Kidney (tissue), 14 donors: ENCODE data around the gene GRID1. TPM values are rescaled to one million over a fixed set of nuclear protein-coding genes. Genes with fewer than 3 reads are reported as not detected.

Experiments
- DNase-seq, 5 donors: peaks; one replicate each; pipeline ENCODE4 v3.0.0-alpha.2; 2013 to 2020
- FAIRE-seq: peaks from 2 replicates; lab custom pipeline; 2012; peaks lifted over from hg19 to GRCh38; lab: Jason Lieb, UNC
- H3K27ac ChIP-seq, 2 donors: one replicate each; pipeline ENCODE4 v1.7.0; 2013; ENCODE audit warnings: low read depth in 2 of 2, low read length in 2 of 2, inconsistent platforms in 1 of 2
- H3K27me3 ChIP-seq: one replicate; pipeline ENCODE4 v1.7.1; 2013; ENCODE audit warnings: low read length, inconsistent platforms; ENCODE audit not compliant: control insufficient read depth, insufficient read depth
- H3K36me3 ChIP-seq, 3 donors: one replicate each; pipeline versions ENCODE4 v1.7.0 to v1.7.1; 2013; ENCODE audit warnings: low read length in 3 of 3, control low read depth in 1 of 3, inconsistent platforms in 1 of 3; ENCODE audit not compliant: insufficient read depth in 3 of 3, control insufficient read depth in 2 of 3
- H3K4me1 ChIP-seq, 3 donors: one replicate each; pipeline versions ENCODE4 v1.7.0 to v1.7.1; 2013; ENCODE audit warnings: low read length in 3 of 3, inconsistent platforms in 1 of 3, low read depth in 1 of 3; ENCODE audit not compliant: control insufficient read depth in 2 of 3, insufficient read depth in 2 of 3
- H3K4me3 ChIP-seq, 3 donors: one replicate each; pipeline versions ENCODE4 v1.7.0 to v1.8.1; 2013; ENCODE audit warnings: low read length in 3 of 3, control low read depth in 1 of 3, inconsistent platforms in 1 of 3
- H3K9ac ChIP-seq, 3 donors: one replicate each; pipeline versions ENCODE4 v1.7.0 to v1.7.1; 2013; ENCODE audit warnings: low read length in 3 of 3, control low read depth in 1 of 3, inconsistent platforms in 1 of 3
- H3K9me3 ChIP-seq, 3 donors: one replicate each; pipeline versions ENCODE4 v1.7.0 to v1.7.1; 2013; ENCODE audit warnings: low read length in 3 of 3, control low read depth in 1 of 3, inconsistent platforms in 1 of 3; ENCODE audit not compliant: control insufficient read depth in 2 of 3, insufficient read depth in 1 of 3
- intact Hi-C: fragments of 100-400 bp; cut with DNase I; formaldehyde crosslinking; loops from one replicate; pipeline ENCODE4 v1.11.1; 2022
- polyA plus RNA-seq: library from polyadenylated mRNA; stranded (reverse); fragments of 350-450 nt; fragmentation: Illumina TruSeq; extraction: RNeasy Lipid Tissue Mini Kit (QIAGEN cat#74804); gene quantifications from one replicate; pipeline ENCODE4 v1.2.3, GENCODE V29; 2014; ENCODE audit warnings: low read depth, low replicate concordance; ENCODE audit not compliant: insufficient read depth
- total RNA-seq: library from RNA; stranded (reverse); fragmentation: NEBNext Ultra II Directional; extraction: Animal tissue kit (Norgen Biotek cat#: 25700); gene quantifications from one replicate; pipeline ENCODE4 v1.2.1, GENCODE V29; 2021
- TF ChIP-seq, protein P1 (sequence below): IDR thresholded peaks from 3 replicates; pipeline ENCODE4 v1.5.1; 2012; ENCODE audit warnings: mild to moderate bottlenecking, moderate library complexity, borderline replicate concordance; ENCODE audit not compliant: insufficient read depth; ENCODE audit errors: extremely low read depth
- donor health status: control.
- donor health status: control.
- donor health status: control.
- donor health status: control.
- donor health status: control.
- donor health status: DM: yes; HTN: yes; CAD: no.
- donor health status: Normal renal cell carcinoma (clear cell type).

The GRID1 gene
- total and polyA plus RNA-seq, 2 donors from 2014 or later: 0.37 to 1.4 TPM

DNA sequence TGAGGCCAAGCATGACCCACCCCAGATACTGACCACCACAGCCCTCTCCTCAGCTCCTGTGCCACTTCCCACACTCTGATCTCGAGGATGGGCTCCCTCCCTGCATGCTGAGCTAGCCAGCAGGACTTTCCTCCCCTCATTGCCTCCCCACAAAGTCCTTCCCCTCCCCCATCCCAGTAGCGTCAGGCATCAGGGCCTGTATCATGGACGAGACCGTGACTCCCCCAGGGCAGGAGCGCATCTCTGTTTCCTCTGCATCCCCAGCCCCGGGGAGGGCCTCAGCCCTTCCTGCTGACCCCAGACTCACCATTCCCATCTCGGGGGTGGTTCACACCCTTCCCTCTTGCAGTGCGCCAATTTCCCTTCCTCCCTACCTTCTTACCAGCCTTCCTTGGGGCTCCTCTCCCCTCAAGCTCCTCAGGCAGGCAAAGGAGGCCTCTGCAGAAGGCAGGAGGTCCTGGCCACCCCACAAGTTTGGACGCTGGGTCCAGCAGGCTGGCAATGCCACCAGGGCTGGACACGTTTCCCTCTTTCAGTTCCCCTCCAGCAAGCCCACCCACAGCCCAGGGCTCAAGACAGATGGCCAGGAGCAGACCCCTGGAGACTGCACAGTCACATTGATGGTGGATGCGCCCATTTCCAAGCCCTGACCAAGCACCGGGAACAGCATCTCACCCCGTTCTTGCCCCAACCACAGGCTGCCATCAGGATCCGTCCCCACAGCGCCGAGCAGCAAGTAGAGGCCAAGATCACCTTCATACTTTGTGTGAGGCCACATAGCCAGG is 36.5 kb downstream of the GRID1 start:
- H3K27ac ChIP-seq: no peak overlapping the region
- no peaks in the 10 kb centered on the region for H3K27me3 ChIP-seq
- intact Hi-C loops: no loop called here
- TF ChIP-seq, protein P1, sequence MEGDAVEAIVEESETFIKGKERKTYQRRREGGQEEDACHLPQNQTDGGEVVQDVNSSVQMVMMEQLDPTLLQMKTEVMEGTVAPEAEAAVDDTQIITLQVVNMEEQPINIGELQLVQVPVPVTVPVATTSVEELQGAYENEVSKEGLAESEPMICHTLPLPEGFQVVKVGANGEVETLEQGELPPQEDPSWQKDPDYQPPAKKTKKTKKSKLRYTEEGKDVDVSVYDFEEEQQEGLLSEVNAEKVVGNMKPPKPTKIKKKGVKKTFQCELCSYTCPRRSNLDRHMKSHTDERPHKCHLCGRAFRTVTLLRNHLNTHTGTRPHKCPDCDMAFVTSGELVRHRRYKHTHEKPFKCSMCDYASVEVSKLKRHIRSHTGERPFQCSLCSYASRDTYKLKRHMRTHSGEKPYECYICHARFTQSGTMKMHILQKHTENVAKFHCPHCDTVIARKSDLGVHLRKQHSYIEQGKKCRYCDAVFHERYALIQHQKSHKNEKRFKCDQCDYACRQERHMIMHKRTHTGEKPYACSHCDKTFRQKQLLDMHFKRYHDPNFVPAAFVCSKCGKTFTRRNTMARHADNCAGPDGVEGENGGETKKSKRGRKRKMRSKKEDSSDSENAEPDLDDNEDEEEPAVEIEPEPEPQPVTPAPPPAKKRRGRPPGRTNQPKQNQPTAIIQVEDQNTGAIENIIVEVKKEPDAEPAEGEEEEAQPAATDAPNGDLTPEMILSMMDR: no peak
- H3K4me1 ChIP-seq: no peaks in the 10 kb centered on the region
- no peaks in the 10 kb centered on the region for H3K36me3 ChIP-seq
- DNase-seq: peak in 1 of 5 donors; percentile 49
- no peak overlapping the region for H3K4me3 ChIP-seq
- no peaks in the 10 kb centered on the region for H3K9me3 ChIP-seq
- H3K9ac ChIP-seq: no peak overlapping the region
- FAIRE-seq: no peak

DNA sequence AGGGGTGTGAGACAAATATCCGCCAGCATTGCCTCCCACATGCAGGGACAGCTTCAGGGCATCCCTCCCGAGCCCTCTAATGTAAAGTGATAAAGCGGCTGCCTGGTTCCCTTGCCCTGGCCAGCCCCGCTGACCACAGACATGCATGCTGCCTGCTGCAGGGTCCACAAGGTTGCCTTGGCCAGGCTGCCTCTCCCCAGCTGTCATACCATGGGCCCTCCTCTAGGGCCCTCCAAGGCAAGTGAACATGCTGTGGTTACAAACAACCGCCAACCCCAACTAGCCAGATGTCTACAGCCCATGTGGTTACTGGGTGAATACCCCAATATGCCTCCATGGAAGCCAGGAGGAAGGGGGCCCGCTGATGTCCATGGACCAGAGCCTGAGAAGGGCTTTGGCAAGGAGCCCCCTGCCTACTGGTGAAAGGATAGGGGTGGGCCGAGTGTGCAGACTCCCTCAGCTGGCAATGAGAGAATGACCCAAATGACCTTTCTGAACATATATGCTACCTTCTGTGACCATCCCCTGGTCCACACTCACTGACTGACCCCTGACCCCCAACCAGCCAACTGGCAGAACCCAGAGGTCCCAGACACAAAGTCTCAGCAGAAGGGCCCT is 37.4 kb downstream of the GRID1 start:
- TF ChIP-seq, protein P1: no peak
- H3K9ac ChIP-seq: no peak overlapping the region
- FAIRE-seq: no peak
- intact Hi-C loops: no loop called here
- no peak overlapping the region for H3K27ac ChIP-seq
- no peaks in the 10 kb centered on the region for H3K9me3 ChIP-seq
- no peak overlapping the region for H3K4me3 ChIP-seq
- no peaks in the 10 kb centered on the region for H3K27me3 ChIP-seq
- no peaks in the 10 kb centered on the region for H3K4me1 ChIP-seq
- DNase-seq: peak in 1 of 5 donors; percentile 45
- no peaks in the 10 kb centered on the region for H3K36me3 ChIP-seq

DNA sequence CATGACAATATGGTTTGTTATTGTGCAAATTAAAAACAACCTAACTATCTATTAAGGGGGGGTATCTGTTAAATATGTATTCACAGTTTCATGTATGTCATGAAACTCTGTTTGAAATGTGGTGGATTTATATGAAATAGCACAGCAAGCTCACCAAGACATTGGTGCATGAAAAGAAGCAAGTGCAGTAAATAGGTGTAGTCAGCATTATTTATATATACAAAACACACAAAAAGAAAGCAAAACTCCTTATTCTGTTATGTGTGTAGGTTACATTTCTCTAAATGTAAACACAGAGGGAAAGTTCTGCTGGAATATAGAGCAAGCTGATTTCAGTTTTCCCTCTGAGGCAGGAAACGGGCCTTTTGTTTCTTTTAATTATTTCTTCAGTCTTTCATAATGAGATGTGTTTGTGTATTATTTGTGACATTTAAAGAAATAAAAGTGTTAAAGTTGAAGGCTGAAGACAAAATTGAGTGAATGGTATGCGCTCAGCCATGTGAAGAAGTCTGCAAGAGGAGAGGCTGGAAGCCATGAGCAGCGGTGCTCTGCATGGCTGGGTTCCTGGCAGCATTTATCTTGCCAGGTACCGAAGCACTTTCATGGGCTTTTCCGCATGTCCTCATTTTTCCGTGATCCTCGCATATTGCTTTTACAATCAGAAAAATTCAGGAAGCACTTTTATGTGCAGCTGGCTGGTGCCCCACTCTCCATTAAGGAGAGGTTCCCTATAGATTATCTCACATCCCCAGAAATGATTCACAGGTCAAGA is 38.5 kb downstream of the GRID1 start:
- Histone ChIP-seq H3K4me3 (no peak overlapping the region), H3K27ac (no peak overlapping the region), H3K27me3 (no peaks in the 10 kb centered on the region), H3K36me3 (no peaks in the 10 kb centered on the region), H3K4me1 (no peaks in the 10 kb centered on the region), H3K9ac (no peak overlapping the region), H3K9me3 (no peaks in the 10 kb centered on the region)
- DNase-seq (peak in 1 of 5 donors; percentile 44), FAIRE-seq (no peak)
- intact Hi-C loops: no loop called here
- TF ChIP-seq, protein P1: no peak
